CD4-positive, alpha-beta T cell treated with Interleukin-17A for 4 hours (primary cell): ENCODE data around the gene TRIM62.

ENCODE experiments used
- DNase-seq: peaks from one replicate; pipeline ENCODE4 v3.0.0-alpha.2; 2020; ENCODE audit warnings: mixed read lengths

TRIM62 gene

DNA sequence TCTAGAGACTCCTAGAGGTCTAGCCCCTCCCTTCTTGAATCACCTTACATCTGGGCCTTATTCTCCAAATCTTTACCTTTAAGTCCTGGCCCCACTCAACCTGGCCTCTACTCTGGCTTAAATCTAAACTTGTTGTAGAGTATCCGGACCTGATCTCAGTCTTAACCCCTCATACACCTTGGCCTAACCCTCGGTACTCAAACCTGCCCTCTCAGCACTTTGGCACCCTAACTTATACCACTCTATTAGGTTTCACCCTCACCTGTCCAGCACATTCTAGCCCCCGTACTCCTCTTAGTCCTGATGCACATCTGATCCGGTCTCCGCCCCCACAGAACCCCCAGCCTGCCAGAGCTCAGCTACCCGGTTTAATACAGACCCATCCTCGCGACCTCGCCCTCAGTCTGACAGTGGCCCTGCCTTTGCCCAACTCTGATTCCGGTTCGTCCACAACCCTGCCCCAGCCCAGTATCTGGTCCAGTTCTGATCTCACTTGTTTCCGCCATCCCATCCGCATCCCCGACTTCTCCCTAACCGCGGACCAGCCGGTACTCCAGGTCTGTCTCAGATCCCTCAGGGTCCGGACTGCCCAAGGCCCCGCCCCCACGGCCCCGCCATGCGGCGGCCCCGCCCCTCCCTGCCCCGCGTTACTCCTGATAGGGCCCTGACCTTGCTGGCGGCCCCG lies 1.5 kb downstream of the TRIM62 start:
- DNase-seq = peak; percentile 92

DNA sequence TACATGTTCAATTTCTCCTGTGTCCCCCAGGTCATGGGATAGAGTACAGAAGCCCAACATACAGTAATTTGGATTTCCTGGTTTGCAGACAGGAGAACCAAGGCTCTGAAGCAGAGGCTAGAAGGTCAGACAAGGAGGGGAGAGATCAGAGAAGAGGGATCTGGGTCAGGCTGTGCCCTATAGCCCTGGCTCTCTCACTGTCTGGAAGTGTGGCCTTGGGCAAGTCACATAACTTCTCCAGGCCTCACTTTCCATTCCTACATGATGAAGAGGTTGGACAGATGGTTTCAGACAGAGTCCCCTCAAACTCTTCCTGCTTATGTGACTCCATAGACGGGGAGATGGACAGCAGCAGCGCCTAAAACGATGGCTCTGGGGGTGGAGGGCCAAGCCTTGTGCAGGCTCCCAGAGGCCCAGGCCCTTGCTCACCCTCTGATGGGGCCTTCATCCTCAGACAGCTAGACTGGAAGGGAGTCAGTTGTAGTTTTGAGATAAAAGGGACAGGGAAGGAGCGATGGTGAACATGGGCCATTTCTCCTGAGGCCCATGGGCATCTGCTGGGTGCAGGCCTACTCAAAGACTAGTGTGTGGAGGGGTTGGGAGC lies 2.9 kb downstream of the TRIM62 start:
- DNase-seq = no peak

DNA sequence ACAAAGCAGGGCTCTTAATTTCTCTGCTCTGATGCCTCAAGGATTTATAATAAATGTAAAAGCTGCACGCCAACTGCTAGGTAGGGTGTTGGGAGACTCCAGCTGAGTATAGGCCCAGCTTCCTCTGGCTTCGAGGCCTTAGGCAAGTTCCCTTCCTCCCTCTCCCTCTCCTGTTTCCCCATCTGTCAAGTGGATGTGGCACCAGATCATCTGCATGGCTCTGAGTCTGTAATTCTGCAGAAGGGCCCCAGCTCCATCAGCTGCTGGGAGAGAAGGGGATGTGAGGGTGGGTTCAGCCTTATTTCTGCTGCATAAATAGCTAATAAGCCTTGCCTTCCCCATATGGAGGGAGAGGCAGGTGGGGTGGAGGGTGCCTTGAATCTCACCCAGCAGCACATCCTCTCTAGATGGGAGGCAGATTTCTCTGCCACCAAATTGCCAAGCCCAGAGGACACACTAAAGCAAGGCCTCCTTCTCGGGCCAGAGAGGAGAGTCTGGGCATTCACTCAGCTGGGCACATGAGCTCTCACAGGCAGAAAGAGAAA lies 3.8 kb downstream of the TRIM62 start:
- no peak for DNase-seq

DNA sequence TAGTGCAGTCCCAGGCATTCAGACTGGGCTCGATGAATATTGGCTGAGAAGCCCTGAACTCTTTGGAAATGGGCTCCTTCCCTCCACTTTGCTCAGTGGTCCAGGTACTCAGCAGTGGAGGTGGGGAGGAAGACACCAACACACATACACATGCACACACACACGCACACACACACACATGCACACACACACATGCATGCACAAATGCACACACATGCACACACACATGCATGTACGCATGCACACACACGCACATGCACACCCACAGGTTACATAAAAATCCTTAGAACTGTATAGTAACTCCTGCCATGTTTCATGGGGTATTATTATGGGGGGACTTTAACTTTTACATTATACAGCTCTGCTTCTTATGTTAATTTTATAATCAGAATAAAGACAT lies 5.0 kb downstream of the TRIM62 start:
- DNase-seq = no peak

DNA sequence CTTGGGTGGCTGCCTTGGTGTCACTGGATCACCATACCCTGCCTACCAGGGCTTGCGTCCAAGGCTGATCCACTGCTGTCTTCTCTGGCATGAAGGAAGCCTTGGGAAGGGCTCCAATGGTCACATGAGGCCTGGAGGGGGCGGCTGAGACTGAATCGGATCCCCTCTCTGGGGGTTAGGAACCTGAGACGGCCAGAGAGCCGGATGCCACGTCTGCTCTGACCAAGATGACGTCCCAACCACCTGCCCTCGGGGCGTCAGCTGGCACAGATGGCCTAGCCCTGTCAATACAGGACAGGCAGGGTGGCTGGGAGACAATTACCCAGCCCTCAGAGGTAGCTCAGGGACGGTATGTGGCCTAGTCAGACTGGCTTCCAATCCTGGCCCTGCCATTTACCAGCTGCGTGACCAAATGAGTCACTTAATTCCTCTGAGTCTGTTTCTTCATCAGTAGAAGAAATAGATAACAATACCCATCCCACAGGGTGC lies 5.4 kb downstream of the TRIM62 start:
- no peak for DNase-seq

DNA sequence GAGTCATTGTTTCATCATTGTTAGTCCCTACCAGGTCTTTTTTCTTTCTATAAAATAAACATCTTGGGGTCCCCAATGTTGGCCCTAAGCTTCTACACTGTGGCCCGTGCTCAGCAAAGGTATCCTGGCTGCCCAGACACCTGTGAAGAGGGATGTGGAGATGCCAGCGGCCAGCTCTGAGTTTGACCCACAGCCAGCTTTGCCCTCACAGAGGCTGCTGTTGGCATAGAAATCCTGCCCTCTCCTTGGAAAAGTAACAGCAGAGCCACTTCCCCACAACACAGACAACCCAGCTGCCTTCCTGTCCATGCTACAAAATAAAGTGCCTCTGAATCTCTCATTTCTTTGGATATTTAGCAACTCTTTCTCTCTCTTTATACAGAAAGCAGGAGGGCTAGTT lies 6.0 kb downstream of the TRIM62 start:
- DNase-seq = no peak

DNA sequence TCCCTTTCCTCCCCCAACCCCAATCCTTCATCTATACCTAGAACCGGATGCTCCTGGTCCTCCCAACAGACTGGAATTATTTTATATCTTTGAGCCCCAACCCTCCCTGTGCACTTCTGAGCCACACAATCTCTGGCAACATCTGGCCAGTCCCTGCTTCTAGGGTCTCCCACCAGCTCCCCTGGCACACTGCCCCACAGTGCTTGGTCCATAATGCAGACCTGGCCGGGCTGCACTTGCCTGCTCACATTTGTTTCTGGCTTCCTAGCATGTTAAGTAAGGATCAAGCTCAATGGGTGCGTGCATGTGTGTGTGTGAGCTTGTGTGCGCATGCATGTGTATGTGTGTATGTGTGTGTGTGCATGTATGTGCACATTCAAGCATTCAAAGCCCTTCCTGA lies 8.8 kb downstream of the TRIM62 start:
- DNase-seq = no peak

DNA sequence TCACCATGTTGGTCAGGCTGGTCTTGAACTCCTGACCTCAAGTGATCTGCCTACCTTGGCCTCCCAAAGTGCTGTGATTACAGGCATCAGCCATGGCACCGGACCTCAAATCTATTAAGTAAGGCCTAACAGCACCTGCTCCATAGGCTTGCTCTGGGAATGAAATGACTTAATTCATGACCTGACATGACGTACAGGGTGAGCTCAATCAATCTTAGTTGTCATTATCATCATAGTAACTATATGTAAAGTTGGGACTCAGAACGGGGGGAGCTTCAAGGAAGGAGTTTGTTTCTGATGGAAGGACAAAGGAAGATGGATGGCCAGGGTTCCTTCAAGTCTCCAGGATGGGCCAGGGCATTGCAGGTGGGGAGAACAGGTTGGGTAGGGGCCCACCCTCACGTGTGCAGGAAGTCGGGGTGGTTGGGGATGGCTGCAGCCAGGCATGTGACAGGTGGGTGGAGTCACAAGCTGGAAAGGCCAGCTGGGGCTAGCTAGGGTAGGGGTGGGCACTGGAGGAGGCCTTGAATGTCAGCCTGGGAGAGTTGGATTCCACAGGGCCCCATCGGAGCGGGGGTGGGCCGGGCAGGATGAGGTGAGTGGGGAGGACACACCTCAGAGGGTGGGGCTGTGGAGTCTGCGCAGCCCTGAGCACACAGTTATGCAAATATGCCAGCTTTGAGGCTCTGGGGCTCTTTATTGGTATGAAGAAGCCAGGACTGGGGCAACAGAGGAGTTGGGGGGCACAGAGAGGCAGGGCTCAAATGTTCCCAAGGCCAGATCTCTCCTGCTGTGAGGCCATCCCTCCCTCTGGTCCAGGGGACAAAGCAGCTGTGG lies 9.6 kb downstream of the TRIM62 start:
- no peak for DNase-seq

DNA sequence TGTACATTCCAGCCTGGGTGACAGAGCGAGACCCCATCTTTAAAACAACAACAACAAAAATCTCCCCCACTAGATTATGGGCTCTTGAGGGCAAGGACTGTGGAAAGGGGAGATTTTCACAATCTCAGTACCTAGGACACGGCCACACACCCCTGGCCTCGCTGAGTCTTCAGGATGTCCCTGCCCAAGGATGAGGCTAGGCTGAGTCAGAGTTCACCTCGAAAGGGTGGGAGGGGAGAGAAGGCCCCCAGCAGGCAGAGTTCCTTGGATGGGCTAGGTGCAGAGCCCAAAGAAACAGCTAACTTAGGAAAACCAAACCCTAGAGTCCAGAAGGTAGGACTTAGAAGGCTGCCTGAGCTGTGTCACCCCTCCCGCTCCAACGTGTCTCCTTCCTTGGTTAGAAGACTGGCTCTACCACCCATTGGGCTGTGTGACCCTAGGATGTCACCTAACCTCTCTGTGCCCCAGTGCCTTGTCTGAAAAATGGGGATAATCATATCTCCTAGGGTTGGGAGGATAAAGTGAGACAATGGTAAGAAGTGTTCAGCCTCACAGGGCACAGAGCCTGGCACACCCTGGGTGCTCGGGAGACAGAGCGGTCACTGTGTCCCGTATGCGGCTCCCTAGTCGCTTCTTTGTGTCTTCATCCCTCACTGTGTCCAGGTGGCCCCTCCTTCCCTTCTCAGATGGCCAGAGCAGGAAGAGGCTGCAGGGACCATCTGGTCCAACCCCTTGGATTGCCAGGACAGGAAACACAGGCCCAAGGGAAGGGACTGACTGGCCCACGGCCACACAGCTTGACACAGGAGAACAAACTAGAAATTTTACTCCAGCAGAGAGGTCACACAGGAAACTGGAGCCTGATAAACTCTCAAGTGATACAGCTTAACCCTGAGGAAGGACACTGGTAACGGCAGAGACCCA lies 11.2 kb downstream of the TRIM62 start:
- DNase-seq = no peak

DNA sequence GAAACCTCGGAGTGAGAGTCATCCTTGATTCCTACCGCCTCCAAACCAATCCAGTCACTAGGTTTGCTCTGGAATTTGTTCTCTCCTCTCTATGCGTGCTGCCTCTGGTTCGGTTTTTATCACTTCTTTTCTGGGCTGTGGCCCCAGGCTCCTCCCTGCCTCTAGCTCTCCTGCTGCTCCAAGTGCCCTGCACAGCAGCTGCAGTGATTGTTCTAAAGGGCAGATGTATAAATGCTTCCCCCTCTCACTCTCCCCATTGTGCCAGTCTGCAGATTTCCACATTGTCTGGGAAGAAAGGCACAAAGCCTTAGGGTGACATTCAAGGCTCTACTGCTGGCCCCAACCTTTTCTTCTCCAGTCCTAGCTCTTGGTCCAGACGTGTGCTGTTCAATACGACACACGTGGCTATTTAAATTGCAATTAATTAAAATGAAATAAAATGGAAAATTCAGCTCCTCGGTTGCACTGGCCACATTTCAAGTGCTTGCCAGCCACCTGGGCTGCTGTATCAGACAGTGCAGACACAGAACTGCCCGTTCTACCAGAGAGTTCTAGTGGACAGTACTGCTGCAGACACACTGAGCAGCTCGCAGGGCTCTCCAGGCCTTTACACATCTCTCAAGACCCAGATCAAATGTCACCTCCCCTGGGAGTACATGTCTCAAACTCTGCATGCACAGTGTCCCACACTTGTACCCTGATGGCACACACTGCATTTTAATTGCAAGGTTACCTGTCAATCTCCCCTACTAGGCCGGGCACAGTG lies 12.4 kb downstream of the TRIM62 start:
- DNase-seq = no peak

DNA sequence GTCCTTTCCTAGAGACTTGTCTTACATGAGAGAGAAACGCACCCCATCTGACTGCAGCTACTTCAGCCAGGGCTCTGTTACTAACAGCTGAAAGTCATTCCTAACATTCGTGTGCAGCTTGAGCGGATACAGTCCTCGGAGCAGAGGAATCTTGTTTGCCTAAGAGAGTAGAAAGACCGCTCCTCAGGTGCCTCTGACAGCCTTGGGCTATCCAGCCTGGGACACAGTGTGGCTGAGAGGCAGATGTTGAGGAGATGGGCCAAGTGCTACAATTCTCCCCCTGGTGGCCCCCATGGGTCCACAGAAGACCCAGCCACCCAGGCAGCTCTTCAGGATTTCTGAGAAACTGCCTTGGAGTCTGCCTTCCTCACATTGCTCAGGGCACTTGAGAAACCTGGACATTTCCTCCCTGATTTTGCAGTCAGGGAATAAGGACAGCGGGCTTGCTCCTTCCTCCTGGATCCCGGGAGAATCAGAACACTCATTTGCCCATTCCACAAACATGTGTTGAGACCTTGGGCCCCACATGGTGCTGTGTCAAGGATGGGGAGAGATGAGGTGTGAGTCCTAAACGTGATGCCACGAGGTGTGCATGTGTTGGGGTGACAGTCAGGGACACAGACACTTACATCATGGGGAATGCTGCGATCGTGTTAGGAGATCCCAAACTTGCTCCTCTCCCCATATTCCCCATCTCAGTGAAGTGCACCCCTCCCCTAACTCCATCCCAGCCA lies 13.1 kb downstream of the TRIM62 start:
- no peak for DNase-seq

DNA sequence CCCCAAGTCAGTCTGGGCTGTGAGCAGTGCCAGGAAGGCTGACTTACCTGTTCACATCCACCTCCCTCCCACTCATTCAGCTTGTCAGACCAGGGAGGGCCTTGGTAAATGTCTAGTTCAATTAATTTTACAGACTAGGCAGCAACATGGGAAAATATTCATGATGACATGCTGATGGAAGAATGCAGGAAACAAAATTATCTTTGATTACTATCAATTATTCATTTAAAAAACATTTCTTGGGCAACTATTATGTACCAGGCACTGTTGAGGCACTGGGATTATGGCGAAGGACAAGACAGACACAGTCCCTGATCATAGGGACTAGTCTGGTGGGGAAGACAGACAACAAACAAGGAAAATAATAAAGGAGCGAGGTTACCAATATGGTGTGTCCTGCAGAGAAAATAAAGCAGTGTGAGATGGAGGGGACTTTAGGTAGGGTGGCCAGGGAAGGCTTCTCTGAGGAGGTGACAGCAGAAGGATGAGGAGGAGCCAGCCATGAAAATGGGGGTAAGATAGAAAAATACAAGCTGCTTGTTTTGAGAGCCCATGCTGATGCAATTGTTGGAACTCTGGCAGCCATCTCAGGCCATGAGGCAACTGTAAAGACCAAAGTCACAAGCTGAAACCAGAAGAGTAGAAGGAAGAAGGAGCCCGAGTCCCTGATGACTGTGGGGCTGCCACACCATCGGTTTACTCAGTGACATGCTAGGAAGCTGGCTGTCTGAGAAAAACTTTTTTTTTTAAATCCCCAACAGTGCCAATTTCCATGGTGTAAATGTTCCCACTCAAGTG lies 14.0 kb downstream of the TRIM62 start:
- no peak for DNase-seq

DNA sequence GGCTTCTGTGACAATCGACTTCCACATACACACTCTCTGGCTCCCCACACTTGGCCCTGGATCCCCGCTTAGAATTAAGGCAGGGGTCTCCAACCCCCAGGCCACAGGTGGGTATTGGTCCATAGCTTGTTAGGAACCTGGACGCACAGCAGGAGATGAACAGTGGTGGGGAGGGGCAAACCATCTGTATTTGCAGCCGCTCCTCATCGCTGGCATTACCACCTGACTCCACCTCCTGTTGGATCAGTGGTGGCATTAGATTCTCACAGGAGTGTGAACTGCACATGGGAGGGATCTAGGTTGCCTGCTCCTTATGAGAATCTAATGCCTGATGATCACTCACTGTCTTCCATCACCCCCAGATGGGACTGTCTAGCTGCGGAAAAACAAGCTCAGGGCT lies 16.0 kb downstream of the TRIM62 start:
- no peak for DNase-seq

DNA sequence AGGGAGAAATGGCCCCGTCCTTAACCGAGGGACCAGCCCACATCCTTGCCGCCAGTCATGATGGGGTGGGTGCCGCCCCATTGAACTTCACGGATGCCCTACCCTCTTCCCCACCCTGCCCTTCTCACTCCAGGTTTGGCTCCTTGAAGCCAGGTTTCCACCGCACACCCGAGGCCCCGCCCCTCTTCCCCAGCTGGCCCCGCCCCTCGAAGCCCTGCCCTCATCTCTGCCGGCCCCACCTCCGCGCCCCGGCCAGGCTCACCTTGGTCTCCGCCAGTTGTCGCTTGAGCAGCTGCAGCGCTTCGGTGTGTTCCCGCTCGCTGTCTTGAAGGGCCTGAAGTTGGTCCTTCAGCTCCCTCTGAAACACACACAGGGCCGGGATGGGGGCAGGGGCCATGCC lies 16.6 kb downstream of the TRIM62 start:
- DNase-seq = no peak

DNA sequence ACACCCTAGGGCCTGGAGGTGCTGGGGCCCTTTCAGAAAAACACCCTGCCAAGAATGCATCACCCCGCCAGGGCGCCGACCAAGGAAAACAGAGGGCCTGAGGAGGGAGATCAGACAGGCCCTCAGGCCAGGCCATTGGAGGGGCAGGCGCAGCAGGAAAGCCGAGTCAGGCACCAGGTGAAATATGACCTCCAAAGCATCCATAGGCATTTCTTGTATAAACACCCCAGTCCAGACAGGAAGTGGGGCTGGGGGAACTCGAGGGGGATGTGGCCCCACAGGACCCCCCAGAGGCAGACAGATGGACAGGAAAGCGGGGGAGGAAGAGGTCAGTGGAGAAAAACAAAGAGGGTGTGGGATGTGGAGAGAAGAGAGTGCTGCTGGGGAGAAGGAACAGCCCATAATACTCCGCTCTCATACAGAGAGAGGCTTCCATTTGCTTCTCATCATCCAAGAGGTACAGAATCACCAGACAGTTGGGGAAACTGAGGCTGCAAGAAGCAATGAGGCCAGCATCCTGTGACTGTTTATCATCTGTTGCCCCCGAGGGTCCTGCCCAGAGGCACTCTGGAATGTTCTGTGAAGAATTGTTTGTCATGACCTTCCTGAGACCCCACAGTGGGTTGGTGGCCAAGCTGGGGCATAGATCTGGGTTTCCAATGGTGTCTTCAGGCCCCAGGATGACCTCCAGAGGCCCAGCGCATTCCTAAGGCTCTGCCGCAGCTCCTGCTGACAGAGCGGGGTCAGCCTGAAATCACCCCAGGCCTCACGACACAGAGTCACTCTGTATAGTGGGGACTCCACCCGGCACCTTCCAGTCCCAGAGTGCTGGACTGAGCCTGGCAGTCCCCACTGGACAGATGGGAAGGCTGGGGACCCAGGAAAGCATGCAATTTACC lies 18.0 kb downstream of the TRIM62 start:
- DNase-seq = no peak

DNA sequence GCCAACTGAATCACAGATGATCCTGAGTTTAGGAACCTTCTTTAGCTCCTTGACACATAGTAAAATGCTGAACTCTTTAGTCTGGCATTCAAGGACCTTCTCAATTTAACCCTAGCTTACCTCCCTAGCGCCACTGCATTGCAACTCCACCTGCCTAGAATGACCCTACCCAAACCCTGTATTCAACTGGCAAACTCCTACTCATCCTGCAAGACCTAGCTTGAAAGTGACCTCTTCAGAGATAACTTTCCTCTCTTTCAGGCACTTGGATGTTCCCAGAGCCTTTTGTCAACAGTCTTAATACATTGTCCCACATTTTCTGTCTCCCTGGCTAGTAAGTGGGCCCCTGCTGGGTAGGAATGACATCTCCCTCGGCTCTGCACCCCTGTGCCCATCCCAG lies 19.7 kb downstream of the TRIM62 start:
- DNase-seq = no peak

DNA sequence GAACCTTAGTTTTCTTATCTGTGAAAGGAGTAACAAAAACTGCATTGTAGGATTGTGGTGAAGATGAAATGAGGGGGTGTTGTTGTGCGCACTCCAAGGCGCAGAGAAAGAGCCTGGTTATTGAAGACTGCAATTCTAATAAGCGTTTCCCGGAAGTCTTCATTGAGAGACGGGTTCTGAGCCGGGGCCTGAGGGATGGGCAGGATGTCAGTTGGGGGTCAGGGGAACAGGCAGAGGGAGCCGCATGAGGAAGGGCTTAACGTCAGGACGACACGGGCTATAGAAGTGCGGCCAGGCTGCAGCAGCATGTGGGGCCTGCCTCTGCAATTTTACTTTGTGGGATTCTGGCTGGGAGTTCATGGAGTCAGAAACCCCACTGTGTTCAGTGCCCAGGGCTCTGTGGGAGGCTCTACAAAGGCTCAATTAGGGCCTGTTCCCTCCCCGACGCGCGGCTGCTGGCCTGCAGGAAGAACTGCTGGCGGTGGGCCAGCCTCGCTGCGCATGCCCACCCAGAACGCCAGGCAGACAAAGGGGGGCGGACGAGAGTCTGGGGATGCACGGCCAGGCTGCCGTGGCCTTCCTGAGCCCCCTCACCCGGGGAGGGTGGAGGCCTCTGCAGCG lies 20.7 kb downstream of the TRIM62 start:
- DNase-seq = no peak

DNA sequence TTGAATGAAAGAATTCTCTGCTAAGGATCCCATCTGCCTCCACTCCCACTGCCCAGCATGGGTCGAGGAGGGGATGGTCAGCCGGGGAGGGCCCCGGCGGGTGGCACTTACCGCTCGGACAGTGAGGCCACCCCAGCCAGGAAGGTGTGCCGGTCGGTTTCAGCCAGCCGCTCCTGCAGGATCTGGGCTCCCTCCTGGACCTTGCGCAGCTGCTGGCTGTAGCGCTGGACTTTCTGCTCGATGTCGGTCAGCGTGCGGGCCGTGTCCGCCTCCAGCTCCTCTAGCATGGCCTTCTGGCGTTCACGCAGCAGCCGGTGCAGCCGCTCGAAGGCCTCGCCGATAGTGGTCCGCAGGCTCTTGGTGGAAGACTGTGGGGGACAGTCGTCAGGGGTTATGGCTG lies 22.3 kb downstream of the TRIM62 start:
- no peak for DNase-seq

DNA sequence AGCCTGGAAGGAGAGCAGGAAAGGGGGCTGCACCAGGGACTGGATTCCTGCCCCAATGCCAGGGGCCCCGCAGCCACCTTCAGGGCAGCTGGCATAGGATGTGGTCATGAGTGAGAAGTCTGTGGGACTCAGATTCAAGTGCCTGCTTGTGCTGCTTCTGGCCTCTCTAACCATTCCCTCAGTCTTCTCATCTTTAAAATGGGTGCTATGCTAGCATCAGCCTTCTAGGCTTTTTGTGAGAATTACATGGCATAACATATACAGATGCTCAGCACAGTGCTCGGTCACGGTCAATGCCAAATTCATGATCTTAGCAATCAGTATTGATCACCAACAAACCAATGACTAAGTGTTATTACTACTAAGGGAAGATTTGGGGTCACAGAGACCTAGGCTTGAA lies 23.5 kb downstream of the TRIM62 start:
- DNase-seq = no peak
